HG03439 (cell line): ENCODE data around the gene TMPRSS4.
"Not testable (repeated sequence)": the region's sequence is repeated elsewhere in the genome, so short reads cannot be mapped to it uniquely, and the experiment has no call there.

Experiments used
- ATAC-seq: cut with Tn5 transposase; IDR thresholded peaks from one replicate; pipeline ENCODE4 v1.9.1; 2021; ENCODE audit warnings: mild to moderate bottlenecking, moderate library complexity; ENCODE audit not compliant: unreplicated experiment

TMPRSS4 gene

DNA sequence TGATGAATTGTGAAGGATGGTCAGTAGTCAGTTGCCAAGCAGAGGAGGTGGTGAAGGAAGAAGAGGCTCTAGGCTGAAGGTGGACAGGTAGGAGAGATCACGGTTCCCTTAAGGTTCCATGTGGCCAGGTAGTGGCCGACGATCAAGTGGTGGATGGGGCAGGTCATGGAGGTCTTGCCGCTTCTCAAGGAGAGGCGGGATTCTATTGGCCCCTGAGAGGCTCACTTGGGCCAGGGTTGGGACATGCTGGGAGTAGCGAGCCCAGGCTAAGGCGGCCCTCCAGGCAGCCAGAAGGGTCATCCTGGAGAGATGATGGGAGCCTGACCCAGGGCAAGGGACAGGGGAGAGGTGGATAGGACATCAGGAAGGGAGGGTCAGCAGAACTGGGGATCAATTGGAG lies 20.9 kb upstream of the TMPRSS4 start:
- ATAC-seq, result no peak

DNA sequence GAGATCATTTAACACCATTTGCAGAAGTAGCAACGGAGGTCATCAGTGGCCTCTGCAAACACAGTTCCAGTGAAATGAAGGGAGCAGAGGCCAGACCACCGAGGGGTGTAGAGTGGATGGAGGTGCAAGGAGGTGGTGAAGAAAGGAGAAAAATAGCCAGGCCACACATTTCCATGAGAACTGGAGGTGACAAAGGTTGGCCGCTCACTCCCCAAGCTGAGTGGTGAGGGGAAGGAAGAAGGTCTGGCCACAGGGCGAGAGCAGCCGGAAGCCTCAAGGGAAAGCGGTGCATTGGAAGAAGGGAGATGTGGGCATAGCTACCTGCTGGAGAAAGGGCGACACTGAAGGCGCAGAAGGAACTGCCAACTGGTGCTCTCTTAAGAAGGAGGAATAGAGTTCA lies 20.1 kb upstream of the TMPRSS4 start:
- ATAC-seq, result no peak

DNA sequence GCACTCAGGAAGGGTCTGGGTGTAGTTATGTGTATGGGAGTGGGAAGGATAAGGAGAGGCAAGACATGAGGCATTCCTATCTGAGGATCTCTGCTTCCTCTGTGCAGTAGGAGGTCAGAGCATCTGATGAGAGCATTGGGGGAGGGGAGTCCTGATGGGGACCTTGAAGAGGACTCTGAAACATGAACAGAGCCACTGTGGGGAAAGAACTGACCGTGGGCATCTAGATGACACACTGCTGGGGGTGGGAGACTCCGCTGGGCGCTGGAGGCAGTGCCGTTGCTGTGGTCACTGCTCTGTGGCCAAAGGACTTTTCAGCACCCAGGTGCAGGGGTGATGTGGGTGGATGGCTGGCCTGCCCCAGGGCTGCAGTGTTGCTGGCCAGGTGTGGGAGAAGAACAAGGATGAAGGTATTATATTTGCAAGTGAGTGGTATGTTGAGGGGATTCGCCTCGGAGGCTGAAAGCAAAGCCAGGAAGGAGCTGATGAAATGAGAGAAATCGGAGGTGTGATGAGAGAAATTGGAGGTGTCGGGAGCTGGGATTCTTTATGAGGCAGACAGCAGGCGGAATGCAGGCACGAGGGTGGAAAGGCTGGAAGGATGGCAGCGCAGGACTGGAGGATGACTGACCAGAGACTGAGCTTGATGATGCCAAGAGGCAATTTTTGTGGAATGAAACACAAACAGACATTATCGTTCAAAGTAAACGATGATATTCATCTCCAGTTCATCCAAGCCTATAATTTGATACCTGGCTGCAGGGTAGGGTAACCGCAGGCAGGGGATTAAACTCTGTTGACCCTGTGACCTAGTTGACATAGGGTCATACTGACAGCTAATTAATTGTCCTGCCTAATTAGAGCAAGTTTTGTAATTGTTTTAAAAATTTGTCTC lies 19.4 kb upstream of the TMPRSS4 start:
- ATAC-seq, result no peak

DNA sequence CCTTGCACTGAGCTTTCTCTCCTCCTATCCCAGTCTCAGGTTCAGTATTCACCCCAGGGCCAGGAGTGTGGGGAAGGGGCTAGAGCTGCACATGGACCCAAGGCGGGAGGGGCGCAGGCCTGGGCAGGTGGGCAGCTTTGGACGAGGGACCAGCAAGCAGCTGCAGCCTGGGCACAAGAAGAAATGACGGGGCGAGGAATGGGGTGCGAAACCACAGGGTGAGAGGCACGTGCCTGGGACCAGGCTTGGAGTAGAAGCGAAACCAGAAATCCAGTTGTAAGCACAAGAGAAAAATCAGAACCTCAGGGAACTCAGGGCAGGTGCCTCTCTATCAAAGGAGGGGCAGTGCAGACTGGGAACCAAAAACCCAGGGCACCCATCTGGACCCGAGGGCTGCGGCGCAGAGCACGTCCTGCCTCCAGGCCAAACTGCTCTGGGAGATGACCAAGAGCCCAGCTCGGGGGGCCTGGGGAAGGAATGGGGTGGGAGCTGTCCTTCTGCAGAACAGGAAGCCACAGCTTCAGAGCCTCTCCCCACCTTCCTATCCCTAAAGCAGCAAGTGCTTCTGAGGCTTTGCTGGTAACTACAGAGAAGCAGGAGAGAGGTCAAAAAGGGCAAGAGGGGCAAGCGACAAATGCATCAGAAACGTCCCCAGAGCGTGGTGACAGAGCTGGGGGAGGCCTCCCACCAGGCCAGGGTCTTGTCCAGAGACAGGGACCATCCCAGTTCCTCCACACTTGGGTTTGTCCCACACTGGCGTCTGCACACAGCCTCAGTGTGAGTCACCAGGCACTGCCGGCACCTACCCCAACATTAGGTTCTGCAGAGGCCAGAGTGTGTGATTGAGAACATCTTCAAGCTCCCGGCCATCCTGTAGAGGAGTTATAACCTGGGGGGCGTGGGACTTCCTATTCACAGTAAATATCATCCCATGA lies 18.3 kb upstream of the TMPRSS4 start:
- no peak for ATAC-seq

DNA sequence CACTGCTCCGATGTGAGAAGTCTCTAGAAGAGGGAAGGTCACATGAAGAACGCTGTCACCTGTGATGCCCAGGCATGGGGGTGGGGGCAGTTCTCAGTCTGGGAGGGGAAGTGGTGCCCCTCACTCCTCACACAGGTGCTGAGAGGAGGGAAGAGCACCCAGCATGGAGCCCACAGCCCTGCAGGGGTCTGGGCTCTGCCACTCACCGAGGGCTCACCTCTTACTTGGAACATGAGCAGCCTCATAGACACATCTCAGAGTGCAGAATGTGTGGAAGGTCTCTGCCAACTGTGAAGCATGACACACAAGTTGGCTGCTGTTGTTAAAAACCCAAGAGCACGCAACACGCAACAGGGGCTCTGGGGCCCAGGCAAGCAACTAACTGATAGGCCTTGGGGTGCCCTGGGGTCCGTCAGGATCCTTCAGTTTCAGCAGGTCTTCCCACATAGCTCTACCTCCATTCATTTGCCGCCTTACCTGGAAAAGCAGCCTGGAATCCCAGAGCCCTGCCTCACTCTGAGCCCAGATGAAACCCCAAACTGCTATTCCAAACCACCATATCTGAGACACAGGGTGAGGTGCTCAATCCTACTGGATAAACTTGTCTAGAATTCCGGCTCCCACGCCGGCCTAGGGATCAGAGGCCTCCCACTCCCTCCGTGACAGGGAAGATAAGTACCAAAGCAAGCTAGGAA lies 17.5 kb upstream of the TMPRSS4 start:
- no peak for ATAC-seq

DNA sequence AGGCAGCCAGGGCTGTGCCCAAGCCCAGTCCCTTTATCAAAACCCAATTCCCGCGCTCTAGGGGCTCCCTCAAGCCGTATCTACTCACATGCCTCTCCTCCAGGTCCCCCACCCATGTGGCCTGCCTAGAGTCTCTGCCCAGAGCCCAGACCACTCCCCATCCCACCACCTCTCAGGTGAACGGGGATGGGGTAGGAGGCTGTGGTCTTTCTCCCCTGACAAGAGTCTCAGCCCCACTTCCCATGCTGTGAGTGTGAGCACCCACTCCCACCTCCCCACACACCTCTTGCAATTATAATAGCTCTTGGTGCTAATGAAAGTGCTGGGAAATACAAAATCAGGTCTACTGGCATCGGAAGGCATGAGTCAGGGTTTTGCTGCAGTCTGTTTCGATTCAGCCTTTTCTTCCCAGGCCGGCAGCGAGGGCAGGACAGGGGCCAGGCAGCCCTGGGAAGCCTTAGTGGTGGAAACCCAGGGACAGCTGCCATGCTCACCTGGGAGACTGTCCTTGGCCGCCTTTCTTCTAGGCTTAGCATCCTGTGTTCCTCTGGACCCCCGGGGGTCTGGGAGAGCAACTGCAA lies 16.7 kb upstream of the TMPRSS4 start:
- ATAC-seq, result no peak

DNA sequence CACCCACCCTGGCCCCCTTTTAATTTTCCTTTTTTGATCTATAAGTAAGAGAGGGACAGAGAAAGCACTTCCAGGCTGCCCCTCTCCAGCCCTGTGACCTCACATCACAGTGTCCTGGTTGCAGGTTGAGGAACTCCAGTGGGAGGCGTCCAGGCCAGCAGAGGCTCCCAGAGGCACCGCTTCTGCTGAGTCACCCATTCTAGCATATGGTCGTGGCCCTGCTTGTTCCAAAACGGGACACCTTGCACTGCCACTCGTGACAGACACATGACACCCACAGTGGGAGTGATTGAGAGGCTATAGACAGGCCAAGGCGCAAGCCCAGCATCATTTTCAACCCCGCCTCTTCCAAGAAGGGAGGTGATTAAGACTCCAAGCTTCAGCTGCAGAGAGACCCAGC lies 16.0 kb upstream of the TMPRSS4 start:
- ATAC-seq, result no peak

DNA sequence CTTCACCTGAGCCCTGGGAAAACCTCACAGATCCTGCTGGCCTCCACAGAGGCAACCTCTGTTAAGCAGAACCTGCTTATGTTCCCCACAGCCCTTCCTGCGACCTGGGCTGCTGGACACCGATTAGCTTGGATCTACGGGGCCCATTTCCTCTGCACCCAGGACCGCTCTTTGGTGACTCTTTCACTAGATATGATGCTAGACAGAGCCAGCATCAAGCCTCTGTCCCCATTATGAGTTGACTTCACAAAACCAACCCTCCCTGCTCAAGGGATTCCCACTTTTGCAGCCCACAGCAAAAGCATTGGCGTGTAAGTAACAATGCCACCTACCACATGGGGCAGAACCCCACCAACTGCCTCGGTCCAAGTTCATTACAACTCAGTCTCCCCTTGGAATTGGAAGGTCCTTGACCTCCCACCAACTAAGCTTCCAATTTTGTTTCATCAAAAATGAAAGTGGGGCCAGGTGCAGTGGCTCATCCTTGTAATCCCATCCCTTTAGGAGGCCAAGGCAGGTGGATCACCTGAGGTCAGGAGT lies 15.2 kb upstream of the TMPRSS4 start:
- no peak for ATAC-seq

DNA sequence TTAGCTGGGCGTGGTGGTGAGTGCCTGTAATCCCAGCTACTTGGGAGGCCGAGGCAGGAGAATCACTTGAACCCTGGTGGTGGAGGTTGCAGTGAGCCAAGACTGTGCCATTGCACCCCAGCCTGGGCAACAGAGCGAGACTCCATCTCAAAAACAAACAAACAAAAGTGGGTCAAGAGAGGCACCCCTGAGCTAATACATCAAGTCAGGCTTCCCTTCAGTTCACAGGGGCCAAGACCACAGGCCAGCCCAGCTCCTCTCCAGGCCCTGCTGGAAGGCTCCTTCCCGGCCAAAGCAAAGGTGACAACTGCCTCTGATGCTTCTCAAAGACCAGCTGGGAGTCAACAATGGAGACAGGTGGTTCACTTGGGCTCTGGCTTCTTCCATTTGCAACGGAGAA lies 14.7 kb upstream of the TMPRSS4 start:
- not testable (repeated sequence) for ATAC-seq

DNA sequence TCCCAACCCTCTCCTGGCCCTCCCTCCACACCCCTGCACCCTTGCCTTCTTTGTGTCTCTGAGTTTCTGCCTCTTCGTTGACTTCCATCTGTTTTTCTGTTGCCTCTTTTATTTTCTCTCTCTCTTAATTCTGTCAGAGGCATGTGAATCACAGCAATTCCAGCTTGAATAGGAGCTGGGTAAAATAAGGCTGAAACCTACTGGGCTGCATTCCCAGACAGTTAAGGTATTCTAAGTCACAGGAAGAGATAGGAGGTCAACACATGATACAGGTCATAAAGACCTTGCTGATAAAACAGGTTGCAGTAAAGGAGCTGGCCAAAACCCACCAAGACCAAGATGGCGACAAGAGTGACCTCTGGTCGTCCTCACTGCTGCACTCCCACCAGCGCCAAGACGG lies 14.2 kb upstream of the TMPRSS4 start:
- not testable (repeated sequence) for ATAC-seq

DNA sequence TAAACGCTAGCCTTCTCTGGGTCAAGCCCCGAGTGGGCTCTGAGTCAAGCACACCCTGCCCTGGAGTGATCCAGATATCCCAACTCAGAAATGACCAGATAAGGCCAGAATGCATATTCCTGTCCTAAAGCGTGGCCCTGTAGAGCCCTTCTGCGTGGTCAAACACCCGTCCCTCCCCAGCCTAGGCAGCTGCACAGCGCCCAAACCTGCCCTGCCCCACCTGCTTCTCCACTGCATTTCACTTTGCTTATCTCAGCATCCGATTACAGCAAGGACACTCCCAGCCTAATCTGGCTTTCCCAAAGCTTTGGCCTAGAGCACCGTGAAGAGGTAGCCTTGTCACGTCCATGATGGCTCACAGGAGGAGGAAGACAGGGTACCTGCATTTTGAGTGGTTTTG lies 11.9 kb upstream of the TMPRSS4 start:
- ATAC-seq, result no peak

DNA sequence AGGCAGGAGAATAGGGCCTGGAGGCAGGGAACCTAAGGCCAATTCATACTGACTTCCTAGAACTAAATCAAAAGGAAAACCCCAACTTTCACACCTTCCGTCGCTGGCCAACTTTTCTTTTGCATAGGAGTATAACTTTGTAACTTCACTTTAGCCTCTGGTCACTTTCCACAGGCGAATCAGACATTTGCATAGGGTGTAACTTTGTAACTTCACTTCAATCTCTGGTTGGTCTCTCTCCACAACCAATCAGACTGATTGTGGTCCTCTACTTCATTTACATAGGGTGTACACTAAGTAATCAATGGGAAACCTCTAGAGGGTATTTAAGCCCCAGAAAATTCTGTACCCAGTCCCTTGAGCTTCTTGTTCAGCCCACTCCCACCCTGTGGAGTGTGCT lies 11.5 kb upstream of the TMPRSS4 start:
- no peak for ATAC-seq

DNA sequence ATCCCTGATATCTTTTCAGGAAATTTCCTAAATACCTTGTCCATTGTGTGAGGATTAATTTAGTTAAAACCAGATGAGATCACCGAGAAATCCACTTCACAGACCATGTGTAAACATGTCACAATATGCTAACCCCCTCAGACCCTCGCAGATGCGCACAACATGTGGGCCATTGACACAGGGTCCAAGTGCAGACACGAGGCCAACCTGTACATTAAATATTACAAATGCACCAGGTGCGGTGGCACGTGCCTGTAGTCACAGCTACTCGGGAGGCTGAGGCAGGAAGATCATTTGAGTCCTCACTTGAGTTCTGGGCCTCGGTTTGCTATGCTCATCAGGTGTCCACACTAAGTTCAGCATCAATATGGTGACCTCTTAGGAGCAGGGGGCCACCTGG lies 9.9 kb upstream of the TMPRSS4 start:
- ATAC-seq, result no peak

DNA sequence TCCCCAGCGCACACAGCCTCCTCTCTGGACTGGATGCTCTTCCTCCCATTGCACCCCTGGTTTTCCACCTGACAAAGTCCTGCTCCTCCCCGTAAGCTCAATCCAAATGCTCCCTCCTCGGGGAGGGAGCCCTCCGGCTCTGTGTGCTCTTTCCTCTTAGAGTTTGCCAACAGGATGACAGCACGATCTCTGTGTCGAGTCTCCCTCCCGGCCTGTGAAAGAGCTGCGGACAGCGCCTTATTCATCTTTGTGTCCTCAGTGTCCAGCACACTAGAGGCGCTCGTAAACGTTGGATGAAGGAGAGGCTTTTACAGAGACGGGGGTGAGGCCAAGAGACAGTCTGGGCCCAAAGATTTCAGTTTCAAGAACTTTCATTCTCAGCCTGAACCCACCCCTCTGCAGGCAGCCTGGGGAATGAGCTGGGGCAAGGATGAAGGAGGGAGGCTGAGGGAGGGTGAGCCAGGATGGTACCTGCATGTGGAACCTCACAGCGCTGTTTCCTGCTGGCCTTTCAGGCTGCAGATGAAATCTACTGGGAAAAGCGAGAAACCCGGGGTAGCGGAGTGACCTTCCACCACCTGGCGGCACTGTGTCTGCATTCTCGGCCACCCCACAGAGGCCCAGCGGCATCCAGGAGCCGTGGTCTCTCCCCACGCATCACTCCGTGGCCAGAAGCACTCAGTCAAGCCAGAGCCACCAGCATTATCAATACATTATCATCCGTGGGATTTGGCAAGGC lies 8.5 kb upstream of the TMPRSS4 start:
- no peak for ATAC-seq

DNA sequence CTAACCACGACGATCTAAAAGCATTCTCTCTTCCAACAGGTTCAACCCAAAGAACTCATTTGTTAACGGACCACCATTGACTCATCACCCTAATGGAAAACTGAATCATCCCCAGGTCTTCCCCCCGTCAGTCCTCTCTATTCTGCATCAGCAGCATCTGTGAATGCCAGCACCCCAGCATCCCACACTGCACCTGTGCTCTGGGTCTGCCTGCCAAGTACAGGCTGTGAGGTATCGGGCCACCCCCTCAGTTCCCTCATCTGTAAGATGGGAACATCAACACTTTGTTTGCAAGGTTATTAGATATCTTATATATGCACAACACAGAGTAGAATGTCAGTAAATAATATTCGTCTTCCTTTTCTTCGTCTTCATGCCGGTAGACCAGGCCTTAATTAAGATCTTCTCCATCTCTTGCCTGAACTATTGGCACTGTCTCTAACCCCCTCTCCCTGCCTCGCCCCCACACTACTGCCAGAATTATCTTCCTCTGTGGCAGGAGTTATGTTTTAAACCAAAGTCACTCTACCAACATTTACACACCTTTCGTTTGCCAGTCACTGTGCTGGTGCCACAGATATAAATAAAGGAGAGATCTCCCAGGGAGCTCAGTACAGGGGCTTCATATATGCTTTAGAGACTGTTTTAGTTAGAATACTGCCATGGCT lies 7.8 kb upstream of the TMPRSS4 start:
- ATAC-seq, result no peak

DNA sequence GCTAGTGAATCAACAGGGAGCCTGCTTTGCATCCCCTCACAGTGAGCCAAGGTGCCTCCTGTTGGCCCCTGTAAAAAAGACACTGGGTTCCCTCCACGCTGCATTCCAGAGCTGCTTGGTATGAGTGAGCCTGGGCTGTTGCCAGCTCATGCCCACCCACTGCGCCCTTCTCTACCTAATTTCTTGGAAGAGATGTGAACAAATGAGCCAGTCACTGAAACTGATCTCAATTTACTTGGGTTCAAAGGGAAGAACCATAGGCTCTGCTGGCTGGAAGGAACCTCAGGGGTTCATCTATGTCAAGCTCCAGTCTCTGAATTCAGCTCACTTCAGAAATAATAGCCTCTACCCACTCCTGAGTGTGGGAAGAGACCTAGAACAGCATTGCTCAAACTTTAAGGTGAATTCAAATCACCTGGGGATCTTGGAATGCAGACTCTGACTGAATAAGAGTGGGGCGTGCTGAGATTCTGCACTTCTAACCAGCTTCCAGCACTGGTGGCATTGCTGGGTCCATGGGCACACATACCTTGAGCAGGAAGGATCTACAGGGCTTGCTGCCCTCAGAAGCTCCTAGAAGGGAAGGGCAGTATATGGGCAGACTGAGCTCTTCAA lies 5.4 kb upstream of the TMPRSS4 start:
- ATAC-seq, result no peak

DNA sequence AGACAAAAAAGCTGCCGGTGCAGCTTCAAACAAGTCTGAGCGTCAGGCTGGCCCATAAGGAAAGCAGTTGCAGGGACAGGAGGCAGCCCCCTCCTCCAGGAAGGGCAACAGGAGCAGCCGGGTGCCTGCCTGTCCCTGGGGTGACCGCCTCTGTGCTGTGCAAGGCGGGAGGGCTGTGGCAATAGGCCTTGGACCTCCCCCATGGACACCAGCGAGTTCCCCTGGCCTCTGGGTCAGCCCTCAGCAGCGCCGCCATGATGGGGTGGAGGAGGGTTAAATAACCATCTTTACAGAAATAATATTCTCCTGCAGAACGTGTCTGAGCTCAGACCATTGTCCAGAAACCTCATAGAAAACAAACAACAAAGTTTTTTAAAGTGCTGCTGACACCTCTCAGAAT lies 3.3 kb upstream of the TMPRSS4 start:
- ATAC-seq, result no peak

DNA sequence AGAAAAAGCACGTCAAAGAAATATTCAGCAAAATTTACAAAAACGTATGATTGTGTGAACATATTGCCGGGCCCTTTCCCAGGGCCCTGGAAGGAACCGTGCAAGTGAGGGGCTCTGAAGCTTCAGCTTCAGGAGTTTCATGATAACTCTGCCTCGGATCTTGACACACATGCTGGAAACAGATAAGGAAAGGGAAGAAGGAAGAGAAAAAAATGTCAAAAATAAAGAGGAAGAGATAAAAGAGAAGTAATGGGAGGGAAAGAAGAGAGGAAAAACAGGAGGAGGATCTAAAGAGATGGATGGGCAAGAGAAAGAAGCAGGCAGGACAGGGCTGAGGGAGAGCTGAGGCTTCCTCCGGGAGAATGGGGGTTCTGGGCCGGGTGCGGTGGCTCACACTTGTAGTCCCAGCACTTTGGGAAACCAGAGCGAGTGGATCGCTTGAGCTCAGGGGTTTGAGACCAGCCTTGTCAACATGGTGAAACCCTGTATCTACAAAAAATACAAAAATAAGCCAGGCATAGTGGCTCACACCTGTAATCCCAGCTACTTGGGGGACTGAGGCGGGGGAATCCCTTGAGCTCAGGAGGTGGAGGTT lies 2.7 kb upstream of the TMPRSS4 start:
- ATAC-seq, result no peak

DNA sequence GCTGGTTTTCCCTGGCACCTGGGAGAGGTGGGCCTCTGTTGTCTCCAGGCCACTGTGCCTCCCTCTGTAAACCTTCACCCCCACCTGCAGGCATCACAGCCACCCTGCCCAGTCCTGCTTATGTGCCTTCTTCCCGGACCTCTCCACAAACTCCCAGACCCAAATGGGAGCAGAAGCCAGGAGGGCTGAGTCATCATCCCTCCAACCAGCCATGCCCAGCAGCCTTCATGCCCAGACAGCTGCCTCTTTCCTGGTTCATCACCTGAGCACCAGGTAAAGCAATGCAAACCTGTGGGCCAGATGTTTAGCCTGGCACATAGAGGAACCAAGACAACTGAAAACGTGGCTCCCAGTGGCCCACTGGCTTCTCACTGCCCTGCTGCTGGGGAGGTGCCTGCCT lies 2.1 kb upstream of the TMPRSS4 start:
- ATAC-seq, result no peak
